HepG2 (cell line): Measurements from ENCODE around the gene PM20D1. TPM values are rescaled to one million over a fixed set of nuclear protein-coding genes. Genes with fewer than 3 reads are reported as not detected.

ENCODE experiments used
- CC2D1A ChIP-seq: sonication (generic); formaldehyde crosslinking; IDR thresholded peaks from 2 replicates; pipeline ENCODE4 v1.8.1; 2023; ENCODE audit warnings: mild to moderate bottlenecking, missing genetic modification reagents
- CSRNP2 ChIP-seq: sonication (generic); formaldehyde crosslinking; conservative IDR thresholded peaks from 2 replicates; pipeline ENCODE4 v1.8.0; 2022; ENCODE audit warnings: low read depth, missing genetic modification reagents
- HNRNPH1 ChIP-seq: fragments of 200-400 bp; formaldehyde crosslinking; optimal IDR thresholded peaks from 2 replicates; pipeline ENCODE3; 2017; ENCODE audit warnings: mild to moderate bottlenecking, low read depth, low read length
- HNRNPK ChIP-seq: fragments of 200-400 bp; formaldehyde crosslinking; IDR thresholded peaks from 2 replicates; pipeline ENCODE4 v1.6.1; 2018; ENCODE audit warnings: low read length, low read depth, moderate library complexity, mild to moderate bottlenecking; ENCODE audit not compliant: poor library complexity, severe bottlenecking
- MBNL3 ChIP-seq: fragments of 250-450 bp; sonication (Bioruptor Pico); conservative IDR thresholded peaks from 2 replicates; pipeline ENCODE4 v1.8.0; 2022; ENCODE audit warnings: mild to moderate bottlenecking, inconsistent platforms
- NFATC3 ChIP-seq: sonication (generic); formaldehyde crosslinking; IDR thresholded peaks from 2 replicates; pipeline ENCODE4 v1.5.1; 2020; ENCODE audit warnings: mild to moderate bottlenecking, missing genetic modification reagents
- NFIC ChIP-seq: IDR thresholded peaks from 2 replicates; pipeline ENCODE4 v1.6.1; 2012; ENCODE audit warnings: mild to moderate bottlenecking, low read length, inconsistent platforms
- NONO ChIP-seq, 2 experiments: fragments of 450-650 bp in 1 of 2; sonication (generic) in 1 of 2; formaldehyde crosslinking in 1 of 2; IDR thresholded peaks in 1 of 2; conservative IDR thresholded peaks in 1 of 2; 2 replicates each; pipeline versions ENCODE4 v1.6.1 to v1.8.0; 2017 to 2022; ENCODE audit warnings: mild to moderate bottlenecking in 1 of 2, missing genetic modification reagents in 1 of 2, moderate library complexity in 1 of 2
- NPAS2 ChIP-seq: sonication (generic); formaldehyde crosslinking; IDR thresholded peaks from 2 replicates; pipeline ENCODE4 v1.8.0; 2022; ENCODE audit warnings: mild to moderate bottlenecking, missing genetic modification reagents, borderline replicate concordance
- NR1H2 ChIP-seq: sonication (generic); formaldehyde crosslinking; IDR thresholded peaks from 2 replicates; pipeline ENCODE4 v1.8.1; 2022; ENCODE audit warnings: low read depth, missing genetic modification reagents, borderline replicate concordance
- SALL1 ChIP-seq: sonication (generic); formaldehyde crosslinking; IDR thresholded peaks from 2 replicates; pipeline ENCODE4 v1.8.0; 2022; ENCODE audit warnings: mild to moderate bottlenecking, missing genetic modification reagents
- SP140L ChIP-seq: sonication (generic); formaldehyde crosslinking; IDR thresholded peaks from 2 replicates; pipeline ENCODE4 v1.4.0; 2020; ENCODE audit warnings: missing genetic modification reagents, borderline replicate concordance
- TBL1XR1 ChIP-seq: fragments of 150-350 bp; IDR thresholded peaks from 2 replicates; pipeline ENCODE4 v1.6.1; 2014; ENCODE audit warnings: borderline replicate concordance, low read length; ENCODE audit not compliant: partially characterized antibody
- TBP ChIP-seq: sonication (generic); formaldehyde crosslinking; IDR thresholded peaks from 2 replicates; pipeline ENCODE4 v1.5.0; 2020; ENCODE audit warnings: missing genetic modification reagents
- ZBTB20 ChIP-seq: sonication (generic); formaldehyde crosslinking; IDR thresholded peaks from 2 replicates; pipeline ENCODE4 v1.8.1; 2023; ENCODE audit warnings: missing genetic modification reagents, low read depth, mild to moderate bottlenecking, borderline replicate concordance
- ZBTB21 ChIP-seq: sonication (generic); formaldehyde crosslinking; IDR thresholded peaks from 2 replicates; pipeline ENCODE4 v1.4.0; 2020; ENCODE audit warnings: missing genetic modification reagents
- ZGPAT ChIP-seq: IDR thresholded peaks from 2 replicates; pipeline ENCODE4 v1.6.1; 2016; ENCODE audit warnings: mild to moderate bottlenecking
- ZNF350 ChIP-seq: sonication (generic); formaldehyde crosslinking; IDR thresholded peaks from 2 replicates; pipeline ENCODE4 v1.4.0; 2020; ENCODE audit warnings: mild to moderate bottlenecking, low read depth, missing genetic modification reagents, borderline replicate concordance
- ZNF530 ChIP-seq: sonication (generic); formaldehyde crosslinking; IDR thresholded peaks from 2 replicates; pipeline ENCODE4 v1.5.0; 2020; ENCODE audit warnings: low read depth, mild to moderate bottlenecking, missing genetic modification reagents
- ZNF556 ChIP-seq: sonication (generic); formaldehyde crosslinking; IDR thresholded peaks from 2 replicates; pipeline ENCODE4 v1.4.0; 2020; ENCODE audit warnings: mild to moderate bottlenecking, missing genetic modification reagents, borderline replicate concordance
- ZNF839 ChIP-seq: sonication (generic); formaldehyde crosslinking; IDR thresholded peaks from 2 replicates; pipeline ENCODE4 v1.4.0; 2020; ENCODE audit warnings: missing genetic modification reagents, mild to moderate bottlenecking, borderline replicate concordance
- polyA plus RNA-seq, 8 experiments: library from polyadenylated mRNA; depleted of rRNA in 3 of 8; stranded (reverse) in 7 of 8; unstranded in 1 of 8; fragments of >200 nt; fragmentation: Illumina TruSeq in 4 of 8; extraction: Trizol in 4 of 8; gene quantifications; 2 replicates each; pipeline versions ENCODE4 v1.2.1 to v1.2.3, GENCODE V29; 2011 to 2016; ENCODE audit warnings: low read depth in 4 of 8, missing spikeins in 1 of 8, mixed read lengths in 1 of 8; ENCODE audit not compliant: insufficient read depth in 1 of 8
- total RNA-seq, 5 experiments: library from RNA; depleted of rRNA; stranded (reverse); fragments of >200 nt; fragmentation: Illumina TruSeq; extraction: Trizol; gene quantifications; 2 replicates each; pipeline ENCODE4 v1.2.3, GENCODE V29; 2016; ENCODE audit warnings: low read depth in 1 of 5
- TF ChIP-seq, protein P1 (sequence below): sonication (generic); formaldehyde crosslinking; IDR thresholded peaks from 2 replicates; pipeline ENCODE4 v1.4.0; 2020; ENCODE audit warnings: missing genetic modification reagents
- TF ChIP-seq, protein P2 (sequence below): sonication (generic); formaldehyde crosslinking; conservative IDR thresholded peaks from 2 replicates; pipeline ENCODE4 v1.8.1; 2023; ENCODE audit warnings: missing genetic modification reagents

PM20D1 gene
- total and polyA plus RNA-seq, 2 of the 13 experiments (the other 11 are each of a cell fraction or from before 2014, with no cell fraction given) = not detected

DNA sequence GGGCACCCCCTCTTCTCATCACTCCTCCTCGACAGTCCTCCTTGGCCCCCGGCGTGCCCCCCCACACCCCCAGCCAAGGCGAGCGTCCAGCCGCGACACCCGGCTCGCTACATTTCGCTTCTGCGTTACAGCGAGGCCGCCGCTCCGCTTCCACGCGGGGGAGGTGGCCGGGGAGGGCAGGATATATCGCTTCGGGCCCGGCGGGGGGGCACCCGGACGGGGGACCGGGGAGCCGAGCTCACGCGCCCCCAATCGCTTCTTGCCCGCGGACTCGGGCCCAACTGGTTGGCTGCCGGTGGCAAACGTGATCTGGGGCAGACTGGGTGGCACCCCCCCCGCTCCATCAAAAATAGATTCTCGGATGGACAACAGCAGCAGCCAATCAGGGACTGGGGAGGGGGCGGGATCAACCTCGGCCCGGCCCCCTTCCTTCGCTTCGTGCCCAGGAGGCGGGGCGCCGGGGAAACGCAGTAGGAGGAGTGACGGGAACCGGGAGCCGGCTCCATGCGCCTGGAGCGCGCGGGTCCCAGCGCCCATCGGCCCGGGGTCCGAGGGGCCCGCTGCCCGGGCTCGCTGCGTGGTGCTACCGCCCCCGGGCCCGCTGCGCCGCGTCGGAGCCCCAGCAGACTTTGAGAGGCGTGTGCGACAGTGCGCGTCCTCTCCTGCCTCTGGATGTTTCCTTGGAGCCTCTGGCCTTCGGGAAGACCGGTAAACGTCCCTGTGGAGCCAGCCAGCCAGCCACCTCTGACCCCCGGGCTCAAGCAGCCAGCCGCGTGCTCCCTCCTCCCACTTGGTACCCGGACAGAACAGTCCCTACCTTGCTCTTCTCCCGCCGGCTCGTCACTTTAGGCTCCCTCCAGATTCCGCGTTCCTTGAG, 36.8 kb downstream of the PM20D1 start, which contains the start of gene SLC41A1 (continued):
- TF ChIP-seq ZNF350 (CRISPR knock-in tag) = 0 out of 2 replicates have a peak, but pooled peaks have one; percentile 7
- no peak for TF ChIP-seq NONO (IDR thresholded peaks at IDR 0.05)
- TF ChIP-seq NONO (CRISPR knock-in tag; conservative IDR thresholded peaks at IDR 0.05) = peak; percentile 42; the same call in 1 of the 2 replicates
- no peak for TF ChIP-seq NR1H2 (CRISPR knock-in tag)
- no peak for TF ChIP-seq ZNF530
- no peak for TF ChIP-seq HNRNPH1
- no peak for TF ChIP-seq ZNF839 (CRISPR knock-in tag)
- no peak for TF ChIP-seq MBNL3 (CRISPR knock-in tag)
- TF ChIP-seq ZBTB20 = no peak
- no peak for TF ChIP-seq SALL1 (CRISPR knock-in tag)
- no peak for TF ChIP-seq NPAS2 (CRISPR knock-in tag)
- no peak for TF ChIP-seq CC2D1A
- TF ChIP-seq TBL1XR1 = no peak
- TF ChIP-seq ZNF556 (CRISPR knock-in tag) = no peak
- TF ChIP-seq NFIC = no peak
- TF ChIP-seq, protein P1, sequence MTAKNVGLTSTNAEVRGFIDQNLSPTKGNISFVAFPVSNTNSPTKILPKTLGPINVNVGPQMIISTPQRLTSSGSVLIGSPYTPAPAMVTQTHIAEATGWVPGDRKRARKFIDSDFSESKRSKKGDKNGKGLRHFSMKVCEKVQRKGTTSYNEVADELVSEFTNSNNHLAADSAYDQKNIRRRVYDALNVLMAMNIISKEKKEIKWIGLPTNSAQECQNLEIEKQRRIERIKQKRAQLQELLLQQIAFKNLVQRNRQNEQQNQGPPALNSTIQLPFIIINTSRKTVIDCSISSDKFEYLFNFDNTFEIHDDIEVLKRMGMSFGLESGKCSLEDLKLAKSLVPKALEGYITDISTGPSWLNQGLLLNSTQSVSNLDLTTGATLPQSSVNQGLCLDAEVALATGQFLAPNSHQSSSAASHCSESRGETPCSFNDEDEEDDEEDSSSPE (CRISPR knock-in tag) = peak; percentile 46; the same call in 1 of the 2 replicates
- peak; percentile 62; the same call in 1 of the 2 replicates for TF ChIP-seq NFATC3 (CRISPR knock-in tag)
- TF ChIP-seq, protein P2, sequence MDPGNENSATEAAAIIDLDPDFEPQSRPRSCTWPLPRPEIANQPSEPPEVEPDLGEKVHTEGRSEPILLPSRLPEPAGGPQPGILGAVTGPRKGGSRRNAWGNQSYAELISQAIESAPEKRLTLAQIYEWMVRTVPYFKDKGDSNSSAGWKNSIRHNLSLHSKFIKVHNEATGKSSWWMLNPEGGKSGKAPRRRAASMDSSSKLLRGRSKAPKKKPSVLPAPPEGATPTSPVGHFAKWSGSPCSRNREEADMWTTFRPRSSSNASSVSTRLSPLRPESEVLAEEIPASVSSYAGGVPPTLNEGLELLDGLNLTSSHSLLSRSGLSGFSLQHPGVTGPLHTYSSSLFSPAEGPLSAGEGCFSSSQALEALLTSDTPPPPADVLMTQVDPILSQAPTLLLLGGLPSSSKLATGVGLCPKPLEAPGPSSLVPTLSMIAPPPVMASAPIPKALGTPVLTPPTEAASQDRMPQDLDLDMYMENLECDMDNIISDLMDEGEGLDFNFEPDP (CRISPR knock-in tag) = no peak
- TF ChIP-seq ZBTB21 (CRISPR knock-in tag) = no peak
- peak; percentile 40 for TF ChIP-seq HNRNPK
- no peak for TF ChIP-seq SP140L (CRISPR knock-in tag)
- TF ChIP-seq ZGPAT = 0 out of 2 replicates have a peak, but pooled peaks have one; percentile 15
- TF ChIP-seq CSRNP2 = no peak
- TF ChIP-seq TBP = no peak
